Neural progenitor cell (in vitro differentiated cells): ENCODE data around the gene KIF16B.

Experiments
- CTCF ChIP-seq: fragments of 200-600 bp; sonication (generic); IDR thresholded peaks from 2 replicates; pipeline ENCODE4 v1.5.1; 2017; ENCODE audit warnings: antibody characterized with exemption, mild to moderate bottlenecking
- EZH2 ChIP-seq: fragments of 200-600 bp; sonication (generic); IDR thresholded peaks from 2 replicates; pipeline ENCODE4 v1.6.1; 2017; ENCODE audit warnings: antibody characterized with exemption, mild to moderate bottlenecking, moderate library complexity

GRCh38 chr20:16262594-16262993, 310.7 kb downstream of the KIF16B start:
- TF ChIP-seq CTCF = no peak
- TF ChIP-seq EZH2 = no peak
